PFSK-1 (cell line): ENCODE data around the gene CHD3.
A peak's percentile ranks its signal among the peaks of the same experiment; 100 is the strongest.

Source experiments
- FOXP2 ChIP-seq: optimal IDR thresholded peaks from 2 replicates; pipeline ENCODE3; 2011; ENCODE audit warnings: borderline replicate concordance, control low read depth, inconsistent platforms; ENCODE audit not compliant: insufficient read depth; ENCODE audit errors: extremely low read length, extremely low read depth
- POLR2AphosphoS5 ChIP-seq: IDR thresholded peaks from 2 replicates; pipeline ENCODE4 v1.6.1; 2012; ENCODE audit warnings: low read depth, mild to moderate bottlenecking, control low read depth, low read length, moderate library complexity
- REST ChIP-seq, 2 experiments: IDR thresholded peaks; 2 replicates each; pipeline versions ENCODE4 v1.6.1 to v1.8.0; 2011 to 2012; ENCODE audit warnings: low read depth in 2 of 2, low read length in 2 of 2, control low read depth in 1 of 2, inconsistent platforms in 1 of 2, mild to moderate bottlenecking in 1 of 2, moderate library complexity in 1 of 2; ENCODE audit not compliant: insufficient read depth in 1 of 2
- SIN3A ChIP-seq: IDR thresholded peaks from 2 replicates; pipeline ENCODE4 v1.6.1; 2012; ENCODE audit warnings: mild to moderate bottlenecking, low read length, moderate library complexity, borderline replicate concordance; ENCODE audit not compliant: insufficient read depth
- TAF1 ChIP-seq: IDR thresholded peaks from 2 replicates; pipeline ENCODE4 v1.6.1; 2012; ENCODE audit warnings: low read length, control low read depth, borderline replicate concordance; ENCODE audit not compliant: insufficient read depth

CHD3 gene

DNA sequence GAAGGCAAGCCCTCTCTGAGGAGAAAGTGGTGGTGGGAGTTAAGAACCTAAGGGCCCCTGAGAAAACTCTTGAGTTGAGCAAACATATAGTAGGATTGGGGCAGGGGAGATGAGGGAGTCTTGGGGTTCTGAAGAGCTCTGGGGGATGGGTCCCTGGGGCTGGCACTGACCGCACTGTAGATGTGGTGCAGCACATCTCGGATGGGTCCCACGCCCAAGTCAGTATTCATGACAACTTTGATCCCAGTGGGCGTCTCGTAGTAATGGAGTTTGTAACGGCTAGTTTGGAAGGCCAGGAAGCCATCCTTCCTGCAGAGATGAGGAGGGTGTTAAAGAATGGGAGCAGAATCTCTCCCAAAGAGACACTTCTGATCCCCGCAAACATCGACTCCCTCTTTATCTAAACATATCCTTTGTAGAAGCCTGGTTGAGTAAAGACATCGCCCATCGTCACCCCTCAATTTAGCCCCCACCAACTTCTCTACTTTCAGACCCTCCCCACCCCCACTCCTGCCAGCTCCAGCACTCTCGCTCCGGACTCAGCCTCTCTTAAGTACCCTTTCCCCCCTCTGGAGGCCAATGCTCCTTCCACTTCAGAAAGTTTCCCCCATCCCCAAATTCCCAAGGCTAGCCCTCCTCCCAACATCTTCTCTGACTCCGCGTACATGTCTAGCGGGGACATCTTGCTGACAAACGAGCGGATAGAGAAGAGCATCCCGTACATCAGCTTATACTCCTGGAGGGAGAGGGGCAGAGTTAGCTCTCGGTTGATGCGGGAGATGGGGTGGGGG, 42.4 kb downstream of the CHD3 start:
- TF ChIP-seq SIN3A (no peak), FOXP2 (no peak), REST (IDR thresholded peaks at IDR 0.05; ENCODE audit: insufficient read depth in 1 of 2, low read depth in 2 of 2, low read length in 2 of 2) (no peak), TAF1 (no peak), POLR2AphosphoS5 (no peak)

GRCh38 chr17:7931709-7932482, 43.3 kb downstream of the CHD3 start, which contains the start of the genes CNTROB and TRAPPC1:
Gene CNTROB (plus strand): TSS chr17:7932206. CDS start chr17:7933080, 874 bp downstream.
Gene TRAPPC1 (minus strand): TSS chr17:7931946. CDS start chr17:7931829, 117 bp downstream.
- TF ChIP-seq FOXP2 (peak; percentile 40), POLR2AphosphoS5 (peak; percentile 70), TAF1 (no peak), REST (IDR thresholded peaks at IDR 0.05; ENCODE audit: insufficient read depth in 1 of 2, low read depth in 2 of 2, low read length in 2 of 2) (0 out of 4 replicates have a peak, but pooled peaks of 1 of the 2 experiments have one; percentile 19), SIN3A (peak; percentile 30; the same call in 1 of the 2 replicates)

DNA sequence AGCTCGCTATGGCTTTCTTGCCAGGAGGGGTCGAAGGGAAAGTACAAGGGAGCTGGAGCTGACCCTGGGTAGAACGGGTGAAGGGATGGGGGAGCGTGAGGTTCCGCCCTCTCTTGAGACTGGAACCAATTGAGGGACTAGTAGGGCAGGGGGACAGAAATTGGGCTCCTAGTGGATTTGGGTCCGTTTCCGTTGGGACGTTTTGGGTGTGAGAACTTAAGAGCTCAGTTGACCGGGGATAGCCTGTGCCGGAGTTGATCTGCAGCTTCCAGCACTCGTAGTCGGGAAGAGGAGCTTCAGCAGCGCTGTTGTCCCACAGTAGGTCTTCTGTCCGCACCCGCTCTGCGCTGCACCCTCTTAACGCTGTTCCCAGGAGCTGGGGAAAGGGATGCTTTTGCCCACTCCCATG, 43.9 kb downstream of the CHD3 start:
- TF ChIP-seq REST (IDR thresholded peaks at IDR 0.05; ENCODE audit: insufficient read depth in 1 of 2, low read depth in 2 of 2, low read length in 2 of 2): no peak
- peak; percentile 5; the same call in 1 of the 2 replicates for TF ChIP-seq SIN3A
- no peak for TF ChIP-seq FOXP2
- no peak for TF ChIP-seq TAF1
- TF ChIP-seq POLR2AphosphoS5: no peak

DNA sequence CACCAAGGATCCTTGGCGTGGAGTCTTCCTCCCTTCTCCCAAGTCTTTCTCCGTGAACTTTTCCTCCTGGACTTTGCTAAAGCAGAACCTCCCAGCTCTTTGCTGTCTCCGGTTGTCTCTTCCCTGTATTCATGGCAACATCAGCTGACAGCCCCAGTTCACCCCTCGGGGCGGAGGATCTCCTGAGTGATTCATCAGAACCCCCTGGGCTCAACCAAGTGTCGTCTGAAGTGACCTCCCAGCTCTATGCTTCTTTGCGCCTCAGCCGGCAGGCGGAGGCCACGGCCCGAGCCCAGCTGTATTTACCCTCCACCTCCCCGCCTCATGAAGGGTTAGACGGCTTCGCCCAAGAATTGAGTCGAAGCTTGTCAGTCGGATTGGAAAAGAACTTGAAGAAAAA, 44.4 kb downstream of the CHD3 start:
- TF ChIP-seq TAF1 (no peak), REST (IDR thresholded peaks at IDR 0.05; ENCODE audit: insufficient read depth in 1 of 2, low read depth in 2 of 2, low read length in 2 of 2) (no peak), SIN3A (peak; percentile 89; the same call in 1 of the 2 replicates), POLR2AphosphoS5 (no peak), FOXP2 (no peak)
